ENCODE data around the gene CASP1. TPM values are rescaled to one million over a fixed set of nuclear protein-coding genes. Genes with fewer than 3 reads are reported as not detected.

Gene CASP1
- total RNA-seq, 6 donors from 2014 or later = 25.1 to 122 (median 41.7) TPM

DNA sequence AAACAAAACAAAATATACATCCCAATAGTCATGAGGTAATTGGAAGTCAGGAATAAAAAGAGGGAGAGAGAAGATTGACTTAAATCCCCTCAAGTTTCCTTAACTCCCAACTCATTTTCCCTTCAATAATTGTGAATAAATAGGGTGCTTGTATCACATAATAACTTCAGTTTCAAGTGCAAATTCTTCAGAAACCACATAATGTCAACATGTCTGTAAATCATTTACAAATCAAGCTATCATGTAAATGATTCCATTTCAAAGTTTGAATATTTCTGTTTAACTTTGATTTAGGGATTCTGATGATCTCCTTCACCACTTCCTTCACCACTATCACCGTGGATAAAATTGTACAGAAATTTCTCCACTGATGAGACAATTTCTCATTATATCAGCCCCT lies 35.2 kb downstream of the CASP1 start:
- ATAC-seq (ENCODE audit: low FRiP score in 2 of 2) = no peak

DNA sequence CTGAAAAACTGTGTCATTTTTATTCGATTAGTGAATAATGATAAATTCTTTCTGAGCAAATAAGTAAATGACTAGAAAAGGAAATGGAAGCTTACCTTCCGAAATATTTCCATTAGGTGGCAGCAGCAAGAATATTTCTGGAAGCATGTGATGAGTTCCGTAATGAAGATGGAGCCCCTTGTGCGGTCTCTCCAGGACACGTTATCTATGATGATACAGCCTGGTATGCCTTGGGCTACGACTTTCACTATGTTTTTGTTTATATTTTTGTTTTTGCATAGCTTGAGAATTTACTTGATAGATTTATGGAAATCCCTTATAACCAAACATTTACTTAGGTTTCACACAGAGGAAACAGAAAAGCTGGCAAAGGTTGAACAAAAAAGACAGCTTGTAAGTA lies 37.7 kb downstream of the CASP1 start:
- Histone ChIP-seq H3K27ac (no peak overlapping the region), H3K36me3 (no peaks in the 10 kb centered on the region), H3K4me1 (no peaks in the 10 kb centered on the region), H3K9me3 (no peaks in the 10 kb centered on the region), H3K4me3 (no peak overlapping the region), H3K27me3 (no peaks in the 10 kb centered on the region)
- WGBS, 2 donors = 82 to 85% methylated on average over 6 of the region's 6 CpGs
- no peak for ATAC-seq (ENCODE audit: low FRiP score in 2 of 2)
- no peak for DNase-seq
- TF ChIP-seq, protein P1, sequence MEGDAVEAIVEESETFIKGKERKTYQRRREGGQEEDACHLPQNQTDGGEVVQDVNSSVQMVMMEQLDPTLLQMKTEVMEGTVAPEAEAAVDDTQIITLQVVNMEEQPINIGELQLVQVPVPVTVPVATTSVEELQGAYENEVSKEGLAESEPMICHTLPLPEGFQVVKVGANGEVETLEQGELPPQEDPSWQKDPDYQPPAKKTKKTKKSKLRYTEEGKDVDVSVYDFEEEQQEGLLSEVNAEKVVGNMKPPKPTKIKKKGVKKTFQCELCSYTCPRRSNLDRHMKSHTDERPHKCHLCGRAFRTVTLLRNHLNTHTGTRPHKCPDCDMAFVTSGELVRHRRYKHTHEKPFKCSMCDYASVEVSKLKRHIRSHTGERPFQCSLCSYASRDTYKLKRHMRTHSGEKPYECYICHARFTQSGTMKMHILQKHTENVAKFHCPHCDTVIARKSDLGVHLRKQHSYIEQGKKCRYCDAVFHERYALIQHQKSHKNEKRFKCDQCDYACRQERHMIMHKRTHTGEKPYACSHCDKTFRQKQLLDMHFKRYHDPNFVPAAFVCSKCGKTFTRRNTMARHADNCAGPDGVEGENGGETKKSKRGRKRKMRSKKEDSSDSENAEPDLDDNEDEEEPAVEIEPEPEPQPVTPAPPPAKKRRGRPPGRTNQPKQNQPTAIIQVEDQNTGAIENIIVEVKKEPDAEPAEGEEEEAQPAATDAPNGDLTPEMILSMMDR (IDR thresholded peaks at IDR 0.05) = no peak
- no peak for TF ChIP-seq POLR2AphosphoS5 (IDR thresholded peaks at IDR 0.05)
- no peak for TF ChIP-seq POLR2A (IDR thresholded peaks at IDR 0.05)
- no peak for TF ChIP-seq EP300 (IDR thresholded peaks at IDR 0.05)

More for the DNA sequence above, 35.2 kb downstream of the CASP1 start:
- Histone ChIP-seq H3K4me1 (peaks cover 0 to 1% (median 0%) of the 10 kb centered on the region in 4 donors), H3K27me3 (no peaks in the 10 kb centered on the region), H3K27ac (no peak overlapping the region), H3K36me3 (no peaks in the 10 kb centered on the region), H3K4me3 (no peak overlapping the region), H3K9me3 (no peaks in the 10 kb centered on the region)
- 56 to 70% methylated on average over 1 of the region's 1 CpG for WGBS, 2 donors
- no peak for DNase-seq
- TF ChIP-seq, protein P1 (IDR thresholded peaks at IDR 0.05) = no peak
- TF ChIP-seq POLR2AphosphoS5 (IDR thresholded peaks at IDR 0.05) (no peak), EP300 (IDR thresholded peaks at IDR 0.05) (no peak), POLR2A (IDR thresholded peaks at IDR 0.05) (no peak)

DNA sequence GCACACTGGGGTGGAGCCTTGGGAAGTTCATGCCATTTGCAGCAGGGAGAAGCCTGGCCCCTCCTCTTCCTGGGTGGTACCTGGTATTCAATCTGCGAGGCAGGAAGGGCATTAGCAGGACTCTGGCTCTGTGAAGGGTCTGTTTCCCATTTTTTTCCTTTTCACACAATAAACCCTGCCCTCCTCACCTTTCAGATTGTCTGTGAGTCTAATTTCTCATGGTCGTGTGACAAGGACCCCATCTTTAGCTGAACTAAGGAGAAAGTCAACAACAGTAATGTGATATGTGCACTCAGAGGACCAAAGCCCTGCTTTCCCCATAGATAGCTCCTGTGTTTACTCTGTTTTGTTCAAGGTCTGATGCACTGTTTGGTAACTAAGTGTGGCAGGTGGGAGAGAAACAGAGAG lies 39.9 kb downstream of the CASP1 start:
- no peak for ATAC-seq (ENCODE audit: low FRiP score in 2 of 2)
- WGBS, 2 donors = 71 to 93% methylated on average over 2 of the region's 2 CpGs
- DNase-seq = no peak

DNA sequence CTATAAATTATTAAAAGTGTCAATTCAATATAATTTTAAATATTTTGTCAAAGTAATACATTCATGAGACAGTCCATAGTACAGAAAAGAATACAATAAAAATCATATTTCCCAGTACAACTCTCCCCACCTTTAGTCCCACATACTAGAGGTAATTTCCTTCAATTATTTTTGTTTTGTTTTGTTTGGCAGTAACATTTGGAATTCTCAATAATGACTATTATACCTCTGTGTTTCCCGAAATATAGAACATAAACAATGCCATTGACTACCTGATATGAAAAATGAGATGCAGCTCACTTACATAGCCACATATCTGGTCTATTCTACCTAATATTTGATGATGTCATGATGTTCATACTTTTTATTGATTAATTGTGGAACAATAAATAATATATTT lies 42.2 kb downstream of the CASP1 start:
- H3K9me3 ChIP-seq = peaks cover 0 to 7% (median 0%) of the 10 kb centered on the region in 4 donors
- no peaks in the 10 kb centered on the region for H3K36me3 ChIP-seq
- WGBS, 2 donors = 78 to 84% methylated on average over 1 of the region's 1 CpG
- no peak for ATAC-seq (ENCODE audit: low FRiP score in 2 of 2)
- H3K4me3 ChIP-seq = no peak overlapping the region
- H3K27me3 ChIP-seq = no peaks in the 10 kb centered on the region
- DNase-seq = no peak
- H3K4me1 ChIP-seq = no peaks in the 10 kb centered on the region
- TF ChIP-seq, protein P1 (IDR thresholded peaks at IDR 0.05) = no peak
- TF ChIP-seq EP300 (IDR thresholded peaks at IDR 0.05) = no peak
- H3K27ac ChIP-seq = no peak overlapping the region

More for the DNA sequence above, 39.9 kb downstream of the CASP1 start:
- TF ChIP-seq, protein P1 (IDR thresholded peaks at IDR 0.05) = no peak
- TF ChIP-seq POLR2A (IDR thresholded peaks at IDR 0.05) = no peak
- no peak for TF ChIP-seq EP300 (IDR thresholded peaks at IDR 0.05)
- no peak for TF ChIP-seq POLR2AphosphoS5 (IDR thresholded peaks at IDR 0.05)
- Histone ChIP-seq H3K27me3 (no peaks in the 10 kb centered on the region), H3K27ac (no peak overlapping the region), H3K36me3 (no peaks in the 10 kb centered on the region), H3K4me1 (no peaks in the 10 kb centered on the region), H3K9me3 (no peaks in the 10 kb centered on the region), H3K4me3 (no peak overlapping the region)

DNA sequence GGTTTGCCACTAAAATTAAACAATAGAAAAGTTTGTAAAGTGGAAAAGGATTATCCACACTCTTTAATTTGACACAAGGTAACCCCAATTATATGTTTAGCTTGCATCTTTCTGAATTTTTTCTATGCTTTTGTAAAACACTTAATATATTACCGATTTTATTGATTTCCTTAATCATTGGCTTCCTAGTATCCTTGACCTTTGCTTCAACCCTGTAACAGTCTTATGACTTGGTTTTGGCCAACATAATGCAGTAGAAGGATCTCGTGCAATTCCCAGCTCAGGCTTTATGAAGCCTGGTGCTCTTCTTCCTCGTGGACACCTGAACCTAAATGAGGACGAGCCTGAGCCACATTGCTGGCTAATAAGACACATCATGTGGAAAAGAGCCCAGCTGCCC lies 43.0 kb downstream of the CASP1 start:
- ATAC-seq (ENCODE audit: low FRiP score in 2 of 2) (no peak), DNase-seq (no peak)
- Histone ChIP-seq H3K27ac (no peak overlapping the region), H3K4me1 (no peaks in the 10 kb centered on the region), H3K36me3 (no peaks in the 10 kb centered on the region), H3K9me3 (peaks cover 0 to 7% (median 0%) of the 10 kb centered on the region in 4 donors), H3K4me3 (no peak overlapping the region), H3K27me3 (no peaks in the 10 kb centered on the region)
- TF ChIP-seq EP300 (IDR thresholded peaks at IDR 0.05) = no peak
- TF ChIP-seq POLR2AphosphoS5 (IDR thresholded peaks at IDR 0.05) = no peak
- 85 to 89% methylated on average over 4 of the region's 4 CpGs for WGBS, 2 donors

Data from upper lobe of left lung (tissue), 6 donors.